Measurements from ENCODE around the gene TAGAP. TPM values are rescaled to one million over a fixed set of nuclear protein-coding genes. Genes with fewer than 3 reads are reported as not detected.

The TAGAP gene
- total RNA-seq, 1 experiment from 2014 or later, result 0.30 TPM

DNA sequence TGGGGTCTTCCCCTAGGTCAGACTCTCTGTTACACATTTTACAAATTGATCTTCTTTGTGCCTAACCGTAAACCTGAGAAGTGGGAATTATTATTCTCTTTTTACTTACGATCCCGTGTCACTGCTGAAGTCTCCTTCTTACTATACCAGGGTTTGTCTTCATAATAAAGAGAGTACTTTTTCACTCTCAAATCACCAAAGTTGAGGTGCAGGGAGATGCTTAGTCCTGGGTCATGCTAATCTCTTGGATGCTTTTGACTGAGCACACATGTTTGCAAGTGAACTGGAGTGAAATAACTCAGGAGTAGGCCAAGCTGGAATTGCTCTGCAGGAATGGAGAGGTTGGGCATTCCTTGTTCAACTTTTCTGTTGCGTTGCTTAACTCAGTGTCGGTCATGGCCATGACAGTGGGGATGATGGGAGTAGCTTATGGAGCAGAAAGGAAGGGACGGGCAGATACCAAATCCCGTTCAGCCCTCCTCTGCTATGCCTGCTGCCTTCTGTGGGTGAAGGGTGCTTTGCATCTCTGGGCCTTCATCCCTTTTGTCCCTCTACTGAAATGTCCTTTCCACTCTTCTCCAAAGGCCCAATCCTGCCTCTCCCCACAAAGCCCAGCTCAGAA is 15.2 kb upstream of the TAGAP start:
- Histone ChIP-seq H3K27ac (ENCODE audit: low read depth, low read length) (no peak overlapping the region), H3K9me2 (ENCODE audit: insufficient read depth) (no peaks in the 10 kb centered on the region), H3K4me3 (replicated peaks in 1 of 2; ENCODE audit: low read depth in 1 of 2, low read length in 2 of 2) (no peak overlapping the region), H3K27me3 (ENCODE audit: insufficient read depth, low read length) (peaks cover 14% of the 10 kb centered on the region), H3K9me3 (ENCODE audit: control insufficient read depth in 1 of 2, insufficient read depth in 1 of 2, low read depth in 1 of 2, low read length in 2 of 2) (no peaks in the 10 kb centered on the region), H3K79me2 (ENCODE audit: insufficient read depth, low read length) (no peaks in the 10 kb centered on the region), H3K36me3 (ENCODE audit: control insufficient read depth in 1 of 2, insufficient read depth in 2 of 2, low read length in 2 of 2) (no peaks in the 10 kb centered on the region), H4K20me1 (ENCODE audit: insufficient read depth) (no peaks in the 10 kb centered on the region), H3K4me1 (ENCODE audit: control insufficient read depth in 1 of 2, insufficient read depth in 2 of 2, low read length in 2 of 2) (no peaks in the 10 kb centered on the region), H3K4me2 (ENCODE audit: low read length) (no peak overlapping the region), H3K9ac (ENCODE audit: low read length) (no peak overlapping the region), H2AFZ (ENCODE audit: low read depth, low read length, poor library complexity, severe bottlenecking) (no peak overlapping the region)
- TF ChIP-seq MAX (IDR thresholded peaks at IDR 0.05) (no peak), ZNF274 (IDR thresholded peaks at IDR 0.05; ENCODE audit: low read depth, low read length) (no peak), SRF (IDR thresholded peaks at IDR 0.05; ENCODE audit: low read depth) (no peak), EZH2 (IDR thresholded peaks at IDR 0.05) (no peak), FOSL1 (IDR thresholded peaks at IDR 0.05; ENCODE audit: low read depth) (no peak), YY1 (IDR thresholded peaks at IDR 0.05; ENCODE audit: extremely low read depth, insufficient replicate concordance, low read depth, low read length) (no peak)
- intact Hi-C loops (cut with micrococcal nuclease), result no loop called here
- POLR2A ChIA-PET, result no interaction called here
- DNase-seq (ENCODE audit: low read depth, low spot score) (no peak), ATAC-seq (no peak)
- CTCF ChIA-PET, result no interaction called here
- RAD21 ChIA-PET (ENCODE audit: low non-redundant PET in 1 of 2, low total read pairs in 2 of 2, uncharacterized antibody in 2 of 2, unreplicated experiment in 2 of 2), result no interaction called here
- BruUV-seq (replicated peaks), result no TSS peak

DNA sequence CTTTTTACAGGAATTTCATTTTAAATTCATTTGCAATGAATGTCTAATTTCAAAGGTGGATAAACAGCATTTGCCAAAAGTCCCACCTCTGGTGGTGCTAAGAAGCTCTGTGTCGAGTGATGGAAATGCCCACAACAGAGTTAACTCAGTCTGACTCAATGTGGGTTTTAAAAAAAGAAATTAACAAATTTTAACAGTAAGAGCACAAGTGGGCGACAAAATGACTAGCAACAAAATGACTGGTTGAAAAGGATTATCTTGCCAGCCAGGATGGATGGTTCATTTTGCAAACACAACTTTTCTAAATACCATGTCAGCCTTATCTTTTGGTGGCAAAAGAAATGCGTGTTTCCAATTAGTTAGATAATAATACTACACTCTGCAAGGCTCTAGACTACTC is 14.3 kb upstream of the TAGAP start:
- POLR2A ChIA-PET, result no interaction called here
- no TSS peak for BruUV-seq (replicated peaks)

More for the DNA sequence above, 14.3 kb upstream of the TAGAP start:
- Histone ChIP-seq H3K4me2 (ENCODE audit: low read length) (no peak overlapping the region), H3K4me3 (replicated peaks in 1 of 2; ENCODE audit: low read depth in 1 of 2, low read length in 2 of 2) (no peak overlapping the region), H2AFZ (ENCODE audit: low read depth, low read length, poor library complexity, severe bottlenecking) (no peak overlapping the region), H3K36me3 (ENCODE audit: control insufficient read depth in 1 of 2, insufficient read depth in 2 of 2, low read length in 2 of 2) (no peaks in the 10 kb centered on the region), H3K9me3 (ENCODE audit: control insufficient read depth in 1 of 2, insufficient read depth in 1 of 2, low read depth in 1 of 2, low read length in 2 of 2) (no peaks in the 10 kb centered on the region), H3K79me2 (ENCODE audit: insufficient read depth, low read length) (no peaks in the 10 kb centered on the region), H4K20me1 (ENCODE audit: insufficient read depth) (no peaks in the 10 kb centered on the region), H3K9me2 (ENCODE audit: insufficient read depth) (no peaks in the 10 kb centered on the region), H3K27ac (ENCODE audit: low read depth, low read length) (no peak overlapping the region), H3K4me1 (ENCODE audit: control insufficient read depth in 1 of 2, insufficient read depth in 2 of 2, low read length in 2 of 2) (no peaks in the 10 kb centered on the region), H3K27me3 (ENCODE audit: insufficient read depth, low read length) (peaks cover 14% of the 10 kb centered on the region), H3K9ac (ENCODE audit: low read length) (no peak overlapping the region)
- CTCF ChIA-PET, result no interaction called here
- no peak for ATAC-seq
- no peak for DNase-seq (ENCODE audit: low read depth, low spot score)
- TF ChIP-seq ELF1 (IDR thresholded peaks at IDR 0.05; ENCODE audit: borderline replicate concordance, low read depth), result no peak
- no peak for TF ChIP-seq ZFX (IDR thresholded peaks at IDR 0.05)
- no peak for TF ChIP-seq ZNF274 (IDR thresholded peaks at IDR 0.05; ENCODE audit: low read depth, low read length)
- TF ChIP-seq SIN3A (IDR thresholded peaks at IDR 0.05; ENCODE audit: low read depth), result no peak
- no peak for TF ChIP-seq POLR2AphosphoS5 (IDR thresholded peaks at IDR 0.05; ENCODE audit: low read depth, low read length)
- TF ChIP-seq YY1 (IDR thresholded peaks at IDR 0.05; ENCODE audit: extremely low read depth, insufficient replicate concordance, low read depth, low read length), result no peak
- TF ChIP-seq MAX (IDR thresholded peaks at IDR 0.05), result no peak
- no peak for TF ChIP-seq CEBPB (IDR thresholded peaks at IDR 0.05; ENCODE audit: low read depth)
- TF ChIP-seq, protein P1, sequence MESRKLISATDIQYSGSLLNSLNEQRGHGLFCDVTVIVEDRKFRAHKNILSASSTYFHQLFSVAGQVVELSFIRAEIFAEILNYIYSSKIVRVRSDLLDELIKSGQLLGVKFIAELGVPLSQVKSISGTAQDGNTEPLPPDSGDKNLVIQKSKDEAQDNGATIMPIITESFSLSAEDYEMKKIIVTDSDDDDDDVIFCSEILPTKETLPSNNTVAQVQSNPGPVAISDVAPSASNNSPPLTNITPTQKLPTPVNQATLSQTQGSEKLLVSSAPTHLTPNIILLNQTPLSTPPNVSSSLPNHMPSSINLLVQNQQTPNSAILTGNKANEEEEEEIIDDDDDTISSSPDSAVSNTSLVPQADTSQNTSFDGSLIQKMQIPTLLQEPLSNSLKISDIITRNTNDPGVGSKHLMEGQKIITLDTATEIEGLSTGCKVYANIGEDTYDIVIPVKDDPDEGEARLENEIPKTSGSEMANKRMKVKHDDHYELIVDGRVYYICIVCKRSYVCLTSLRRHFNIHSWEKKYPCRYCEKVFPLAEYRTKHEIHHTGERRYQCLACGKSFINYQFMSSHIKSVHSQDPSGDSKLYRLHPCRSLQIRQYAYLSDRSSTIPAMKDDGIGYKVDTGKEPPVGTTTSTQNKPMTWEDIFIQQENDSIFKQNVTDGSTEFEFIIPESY (IDR thresholded peaks at IDR 0.05; ENCODE audit: extremely low read depth, insufficient replicate concordance, low read length), result no peak
- TF ChIP-seq REST (IDR thresholded peaks at IDR 0.05; ENCODE audit: low read depth), result no peak
- RAD21 ChIA-PET (ENCODE audit: low non-redundant PET in 1 of 2, low total read pairs in 2 of 2, uncharacterized antibody in 2 of 2, unreplicated experiment in 2 of 2), result no interaction called here
- intact Hi-C loops (cut with micrococcal nuclease), result no loop called here

All from HCT116 (cell line).